ENCODE results near the gene CCDC13. TPM values are rescaled to one million over a fixed set of nuclear protein-coding genes. Genes with fewer than 3 reads are reported as not detected.
A peak's percentile ranks its signal among the peaks of the same experiment; 100 is the strongest.

CCDC13 gene
- total and polyA plus RNA-seq, 2 experiments from 2014 or later = 0.22 to 1.1 TPM

GRCh38 chr3:42751609-42752008, 21.4 kb downstream of the CCDC13 start:
- H3K27ac ChIP-seq = no peak overlapping the region
- H3F3A ChIP-seq (ENCODE audit: insufficient read depth) = no peaks in the 10 kb centered on the region
- no peaks in the 10 kb centered on the region for H3K27me3 ChIP-seq (replicated peaks; ENCODE audit: insufficient read depth)
- H3K9me2 ChIP-seq (ENCODE audit: insufficient read depth) = no peaks in the 10 kb centered on the region
- no peaks in the 10 kb centered on the region for H3K79me2 ChIP-seq (ENCODE audit: insufficient read depth)
- no peak for DNase-seq
- 35 to 45% methylated on average over 8 to 9 of the region's 9 CpGs for WGBS, 2 experiments (ENCODE audit: low coverage in 1 of 2, low lambda C conversion rate in 2 of 2, missing lambda C conversion rate in 2 of 2)
- H3K4me1 ChIP-seq (ENCODE audit: insufficient read depth) = 0 out of 2 replicates have a peak, but pooled peaks cover 8% of the 10 kb centered on the region
- H4K20me1 ChIP-seq (ENCODE audit: insufficient read depth) = no peaks in the 10 kb centered on the region
- in situ Hi-C loops (cut with MboI) = no loop called here
- no peak overlapping the region for H3K4me2 ChIP-seq (ENCODE audit: unreplicated experiment)
- H3K9ac ChIP-seq = no peak overlapping the region
- H2AFZ ChIP-seq = no peak overlapping the region
- TF ChIP-seq EZH2 (IDR thresholded peaks at IDR 0.05; ENCODE audit: insufficient read depth, poor library complexity, severe bottlenecking) (no peak), EZH2phosphoT487 (IDR thresholded peaks at IDR 0.05; ENCODE audit: insufficient read depth, low read depth) (no peak)
- no peaks in the 10 kb centered on the region for H3K36me3 ChIP-seq (ENCODE audit: low read depth)
- no peak overlapping the region for H3K4me3 ChIP-seq
- H3K9me3 ChIP-seq (ENCODE audit: low read depth) = no peaks in the 10 kb centered on the region

- no peaks in the 10 kb centered on the region for H3K9me2 ChIP-seq (ENCODE audit: insufficient read depth)
- 0 out of 2 replicates have a peak, but pooled peaks cover 8% of the 10 kb centered on the region for H3K4me1 ChIP-seq (ENCODE audit: insufficient read depth)
- H3K9me3 ChIP-seq (ENCODE audit: low read depth) = no peaks in the 10 kb centered on the region
- TF ChIP-seq EZH2phosphoT487 (IDR thresholded peaks at IDR 0.05; ENCODE audit: insufficient read depth, low read depth) (no peak), EZH2 (IDR thresholded peaks at IDR 0.05; ENCODE audit: insufficient read depth, poor library complexity, severe bottlenecking) (no peak)
- no peaks in the 10 kb centered on the region for H3K79me2 ChIP-seq (ENCODE audit: insufficient read depth)
- H3K36me3 ChIP-seq (ENCODE audit: low read depth) = no peaks in the 10 kb centered on the region
- no peak overlapping the region for H2AFZ ChIP-seq
- H3K9ac ChIP-seq = no peak overlapping the region
- no peak for DNase-seq
- H3K27ac ChIP-seq = no peak overlapping the region
- WGBS, 2 experiments (ENCODE audit: low coverage in 1 of 2, low lambda C conversion rate in 2 of 2, missing lambda C conversion rate in 2 of 2) = 91 to 94% methylated on average over 7 of the region's 7 CpGs
- H3K4me3 ChIP-seq = no peak overlapping the region
- no peaks in the 10 kb centered on the region for H3F3A ChIP-seq (ENCODE audit: insufficient read depth)
- H3K27me3 ChIP-seq (replicated peaks; ENCODE audit: insufficient read depth) = no peaks in the 10 kb centered on the region
- in situ Hi-C loops (cut with MboI) = no loop called here
- no peaks in the 10 kb centered on the region for H4K20me1 ChIP-seq (ENCODE audit: insufficient read depth)
- no peak overlapping the region for H3K4me2 ChIP-seq (ENCODE audit: unreplicated experiment)
Measured at GRCh38 chr3:42750834-42751233, 22.2 kb downstream of the CCDC13 start.

DNA sequence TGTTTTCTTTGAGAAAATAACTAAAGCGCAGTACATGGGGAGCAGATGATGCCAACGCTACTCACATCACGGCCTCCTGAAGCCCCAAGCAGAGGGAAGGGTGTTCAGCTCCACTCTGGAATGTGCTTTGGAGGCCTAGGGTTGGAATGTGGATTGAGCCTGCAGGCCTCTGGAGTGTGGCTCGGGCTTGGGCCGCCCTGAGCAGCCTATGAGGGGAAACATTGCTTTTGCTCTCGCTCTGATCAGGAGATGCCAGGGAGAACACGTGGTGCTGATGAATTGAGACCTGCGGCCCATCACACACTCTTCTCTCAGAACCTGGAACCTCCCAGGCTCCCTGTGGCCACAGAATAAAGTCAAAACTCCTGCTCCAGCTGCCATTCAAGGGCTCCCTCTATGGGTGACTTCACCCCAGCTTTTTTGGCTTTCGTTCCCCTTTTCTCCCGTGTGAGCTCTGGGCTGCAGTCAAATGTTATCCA, 23.3 kb downstream of the CCDC13 start:
- no peak overlapping the region for H2AFZ ChIP-seq

DNA sequence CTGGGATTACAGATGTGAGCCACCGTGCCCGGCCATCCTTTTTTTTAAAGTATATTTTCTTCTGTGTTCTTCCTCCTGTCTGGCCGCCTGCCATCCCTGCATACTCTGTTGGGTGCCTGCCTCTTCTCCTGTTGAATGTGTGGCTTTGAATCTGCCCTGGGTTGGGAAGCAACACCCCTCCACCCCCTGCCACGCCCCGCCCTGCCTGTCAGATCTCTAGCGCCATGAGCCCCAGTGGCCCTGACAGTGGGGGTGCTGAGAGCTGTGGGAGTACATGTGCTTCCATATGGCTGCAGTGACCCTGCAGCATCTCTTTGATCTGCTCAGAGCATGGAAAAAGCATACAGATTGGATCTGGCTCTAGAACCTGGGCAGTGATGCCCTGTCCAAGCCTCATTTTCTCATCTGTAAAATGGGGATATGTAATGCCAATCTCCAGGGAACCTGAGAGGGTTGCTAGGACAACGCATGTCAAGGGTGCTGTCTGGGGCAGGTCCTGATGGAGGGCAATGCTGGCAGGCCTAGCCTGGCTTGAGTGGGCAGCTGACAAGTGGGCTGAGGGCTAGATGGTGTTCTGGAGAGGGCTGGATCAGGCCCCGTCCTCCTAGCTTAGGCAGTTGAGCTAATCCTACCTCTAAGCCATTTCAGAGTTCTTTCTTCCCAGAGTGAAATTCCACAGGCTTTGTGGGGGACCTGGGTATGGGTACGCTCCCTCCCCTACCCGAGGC, 23.9 kb downstream of the CCDC13 start:
- Histone ChIP-seq H3K36me3 (ENCODE audit: low read depth) (no peaks in the 10 kb centered on the region), H3K9me3 (ENCODE audit: low read depth) (no peaks in the 10 kb centered on the region), H3K9me2 (ENCODE audit: insufficient read depth) (no peaks in the 10 kb centered on the region), H3K27ac (no peak overlapping the region), H3K4me2 (ENCODE audit: unreplicated experiment) (no peak overlapping the region), H3F3A (ENCODE audit: insufficient read depth) (no peaks in the 10 kb centered on the region), H3K9ac (no peak overlapping the region), H3K4me3 (no peak overlapping the region), H3K4me1 (ENCODE audit: insufficient read depth) (0 out of 2 replicates have a peak, but pooled peaks cover 8% of the 10 kb centered on the region), H2AFZ (no peak overlapping the region), H4K20me1 (ENCODE audit: insufficient read depth) (no peaks in the 10 kb centered on the region), H3K27me3 (replicated peaks; ENCODE audit: insufficient read depth) (no peaks in the 10 kb centered on the region), H3K79me2 (ENCODE audit: insufficient read depth) (no peaks in the 10 kb centered on the region)
- 75 to 83% methylated on average over 10 of the region's 10 CpGs for WGBS, 2 experiments (ENCODE audit: low coverage in 1 of 2, low lambda C conversion rate in 2 of 2, missing lambda C conversion rate in 2 of 2)
- TF ChIP-seq EZH2 (IDR thresholded peaks at IDR 0.05; ENCODE audit: insufficient read depth, poor library complexity, severe bottlenecking) (no peak), EZH2phosphoT487 (IDR thresholded peaks at IDR 0.05; ENCODE audit: insufficient read depth, low read depth) (no peak)
- DNase-seq = no peak
- in situ Hi-C loops (cut with MboI) = no loop called here

More for the DNA sequence above, 23.3 kb downstream of the CCDC13 start:
- no peak overlapping the region for H3K9ac ChIP-seq
- no peaks in the 10 kb centered on the region for H3F3A ChIP-seq (ENCODE audit: insufficient read depth)
- H3K4me3 ChIP-seq = no peak overlapping the region
- H3K79me2 ChIP-seq (ENCODE audit: insufficient read depth) = no peaks in the 10 kb centered on the region
- in situ Hi-C loops (cut with MboI) = no loop called here
- no peak overlapping the region for H3K4me2 ChIP-seq (ENCODE audit: unreplicated experiment)
- 43% methylated on average over 10 of the region's 10 CpGs for WGBS, 2 experiments (ENCODE audit: low coverage in 1 of 2, low lambda C conversion rate in 2 of 2, missing lambda C conversion rate in 2 of 2)
- no peaks in the 10 kb centered on the region for H3K9me2 ChIP-seq (ENCODE audit: insufficient read depth)
- DNase-seq = peak; percentile 57
- H3K36me3 ChIP-seq (ENCODE audit: low read depth) = no peaks in the 10 kb centered on the region
- no peaks in the 10 kb centered on the region for H3K27me3 ChIP-seq (replicated peaks; ENCODE audit: insufficient read depth)
- TF ChIP-seq EZH2phosphoT487 (IDR thresholded peaks at IDR 0.05; ENCODE audit: insufficient read depth, low read depth) = no peak
- TF ChIP-seq EZH2 (IDR thresholded peaks at IDR 0.05; ENCODE audit: insufficient read depth, poor library complexity, severe bottlenecking) = no peak
- H3K9me3 ChIP-seq (ENCODE audit: low read depth) = no peaks in the 10 kb centered on the region
- H3K4me1 ChIP-seq (ENCODE audit: insufficient read depth) = 0 out of 2 replicates have a peak, but pooled peaks cover 8% of the 10 kb centered on the region
- H3K27ac ChIP-seq = no peak overlapping the region
- H4K20me1 ChIP-seq (ENCODE audit: insufficient read depth) = no peaks in the 10 kb centered on the region

Data from GM23248 (cell line).